GM19324 (cell line): ENCODE results near the gene PDIA4.
"Not testable (repeated sequence)": the region's sequence is repeated elsewhere in the genome, so short reads cannot be mapped to it uniquely, and the experiment has no call there.

Source experiments
- ATAC-seq: cut with Tn5 transposase; IDR thresholded peaks from one replicate; pipeline ENCODE4 v1.9.1; 2021; ENCODE audit warnings: mild to moderate bottlenecking, moderate library complexity; ENCODE audit not compliant: unreplicated experiment, low FRiP score

The PDIA4 gene

DNA sequence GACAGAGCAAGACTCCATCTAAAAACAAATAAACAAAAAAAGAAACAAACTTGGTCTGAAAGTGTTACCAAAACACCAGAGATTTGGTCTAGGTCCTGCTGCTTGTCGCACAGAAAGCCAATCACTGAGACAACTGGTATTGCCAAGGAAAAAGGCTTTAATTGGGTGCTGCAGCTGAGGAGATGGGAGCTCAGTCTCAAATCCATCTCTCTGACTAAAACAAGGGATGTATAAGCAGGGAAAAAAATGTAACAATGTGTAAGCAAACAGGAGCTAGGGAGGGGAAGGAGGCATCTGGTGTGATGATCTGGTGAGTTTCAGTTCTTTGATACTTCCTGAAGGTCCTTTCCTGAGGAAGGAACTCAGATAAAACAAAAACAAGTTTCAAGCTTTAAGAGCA is 8.4 kb upstream of the PDIA4 start:
- no peak for ATAC-seq

- no peak for ATAC-seq
Observed at GRCh38 chr7:149031353-149031910, 3.1 kb upstream of the PDIA4 start.

GRCh38 chr7:149030439-149030838 is 2.1 kb upstream of the PDIA4 start:
- not testable (repeated sequence) for ATAC-seq

DNA sequence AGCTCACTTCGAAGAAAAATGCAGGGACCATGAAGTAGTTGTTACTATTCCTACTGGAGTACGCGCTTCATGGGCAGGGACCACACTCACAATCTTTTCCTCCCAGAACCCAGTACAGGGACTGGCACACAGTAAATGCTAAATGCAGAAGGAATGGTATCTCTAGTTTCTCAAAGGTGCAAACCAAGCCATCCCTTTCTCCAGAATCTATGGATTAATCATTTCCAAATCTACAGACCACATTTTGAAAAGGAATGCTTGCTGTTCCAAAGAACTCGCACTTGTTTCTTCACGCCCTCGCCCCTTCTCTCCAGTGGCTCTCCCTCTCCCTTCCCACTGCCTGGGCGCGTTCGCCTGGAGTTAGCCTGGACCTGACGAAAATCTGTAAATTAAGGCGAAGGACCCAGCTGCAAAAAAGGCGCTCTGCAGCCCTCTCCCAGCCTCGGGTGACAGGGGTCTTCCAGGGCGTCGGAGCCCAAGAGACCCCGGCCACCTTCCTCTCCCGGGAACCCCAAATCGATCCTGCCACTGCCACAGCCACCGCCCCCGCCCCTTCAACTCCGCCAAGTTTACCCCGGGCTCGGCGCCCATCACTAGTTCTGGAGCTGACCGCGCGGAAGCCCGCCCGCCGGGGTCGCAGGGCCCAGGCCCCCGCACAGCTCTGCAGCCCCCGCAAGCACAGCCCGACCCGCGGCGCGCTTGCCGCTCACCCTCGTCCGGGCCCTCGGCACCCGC is 527 bp downstream of the PDIA4 start:
- no peak for ATAC-seq

GRCh38 chr7:149027055-149027454 is 1.2 kb downstream of the PDIA4 start:
- no peak for ATAC-seq

DNA sequence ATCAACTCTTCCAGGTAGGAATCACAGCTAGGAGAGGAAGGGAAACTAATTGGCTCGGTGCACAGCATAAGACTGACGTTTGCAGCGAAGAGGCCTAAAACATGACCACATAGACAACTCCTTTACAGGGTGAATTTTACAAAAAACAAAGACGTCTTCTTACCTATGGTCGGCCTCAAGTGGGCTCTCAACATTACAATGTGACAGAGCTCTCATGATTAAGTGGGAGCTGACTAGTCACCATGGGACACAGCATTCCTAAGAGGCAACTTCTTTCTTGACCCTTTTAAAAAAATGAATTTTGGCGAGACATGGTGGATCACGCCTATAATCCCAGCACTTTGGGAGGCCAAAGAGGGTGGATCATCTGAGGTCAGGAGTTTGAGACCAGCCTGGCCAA is 4.6 kb downstream of the PDIA4 start:
- ATAC-seq: no peak

DNA sequence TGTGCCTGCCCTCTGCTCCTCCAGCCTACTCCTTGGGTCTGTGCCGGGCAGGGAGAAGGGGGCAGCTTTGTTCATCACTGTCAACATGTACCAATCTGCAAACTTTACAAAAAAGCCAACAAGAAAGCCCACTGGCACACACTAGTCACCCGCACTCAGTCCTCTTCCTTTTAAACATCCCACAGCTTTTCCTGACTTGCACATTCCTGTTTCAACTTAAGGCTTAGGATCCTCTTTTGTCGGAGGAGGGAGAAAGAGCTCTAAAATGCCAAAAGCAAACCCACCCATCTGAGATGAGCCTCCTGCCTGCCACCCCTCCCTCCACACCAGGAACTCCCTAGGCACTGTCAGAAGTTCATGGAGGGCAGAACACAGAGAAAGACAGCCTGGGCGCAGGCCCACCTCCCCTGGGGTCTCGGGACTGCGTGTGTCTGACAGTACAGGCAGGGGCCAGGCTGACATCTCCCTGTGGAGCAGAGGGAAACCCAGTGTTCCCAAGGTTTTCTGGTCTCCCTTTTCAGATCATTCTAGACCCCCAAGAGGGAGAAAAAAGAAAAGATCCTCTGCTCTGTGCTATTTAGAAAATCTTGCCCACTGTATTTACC is 5.4 kb downstream of the PDIA4 start:
- ATAC-seq: no peak

- ATAC-seq: no peak
Observed at GRCh38 chr7:149021725-149022062, 6.6 kb downstream of the PDIA4 start.

DNA sequence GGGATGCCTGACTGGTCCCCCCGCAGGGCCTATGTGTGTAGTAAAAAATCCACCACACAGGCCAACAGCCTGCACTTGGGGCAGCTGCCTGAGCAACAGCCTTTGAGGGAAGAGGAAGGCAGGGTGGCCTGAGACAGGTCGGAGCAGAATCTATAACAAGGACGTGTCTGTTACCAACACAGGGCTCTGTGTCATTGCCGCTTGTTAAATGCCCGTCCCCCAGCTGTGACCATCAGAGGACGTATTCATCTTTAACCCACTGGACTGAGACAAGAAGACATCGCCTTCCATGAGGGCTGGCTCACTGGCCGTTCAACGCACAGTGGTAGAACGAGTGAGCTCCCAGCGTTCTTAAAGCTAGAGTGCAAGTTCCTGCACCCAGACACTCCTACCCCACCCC is 7.8 kb downstream of the PDIA4 start:
- ATAC-seq: no peak

- ATAC-seq: no peak
Observed at GRCh38 chr7:149016876-149017275, 11.4 kb downstream of the PDIA4 start.

DNA sequence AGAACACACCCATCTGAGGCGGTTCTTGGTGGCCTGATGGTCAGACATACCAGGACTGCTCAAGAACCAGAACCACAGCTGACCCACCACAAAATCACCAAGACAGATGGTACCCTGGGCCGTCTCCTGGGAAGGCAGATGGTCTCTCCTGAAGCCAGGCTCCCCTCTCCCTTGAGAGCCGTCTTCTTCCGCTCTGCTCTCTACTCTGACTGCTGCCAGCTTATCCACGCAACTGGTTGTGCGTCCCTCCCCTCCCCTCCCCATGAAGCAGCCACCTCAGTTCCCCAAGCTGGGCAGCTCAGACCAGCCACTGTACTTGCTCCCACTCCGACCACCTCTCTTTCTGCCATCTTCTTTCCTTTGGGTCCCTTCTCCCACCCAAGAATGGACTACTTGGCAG is 14.0 kb downstream of the PDIA4 start:
- ATAC-seq: no peak

GRCh38 chr7:149013876-149014275 is 14.4 kb downstream of the PDIA4 start:
- no peak for ATAC-seq

GRCh38 chr7:149012730-149013129 is 15.6 kb downstream of the PDIA4 start:
- not testable (repeated sequence) for ATAC-seq

DNA sequence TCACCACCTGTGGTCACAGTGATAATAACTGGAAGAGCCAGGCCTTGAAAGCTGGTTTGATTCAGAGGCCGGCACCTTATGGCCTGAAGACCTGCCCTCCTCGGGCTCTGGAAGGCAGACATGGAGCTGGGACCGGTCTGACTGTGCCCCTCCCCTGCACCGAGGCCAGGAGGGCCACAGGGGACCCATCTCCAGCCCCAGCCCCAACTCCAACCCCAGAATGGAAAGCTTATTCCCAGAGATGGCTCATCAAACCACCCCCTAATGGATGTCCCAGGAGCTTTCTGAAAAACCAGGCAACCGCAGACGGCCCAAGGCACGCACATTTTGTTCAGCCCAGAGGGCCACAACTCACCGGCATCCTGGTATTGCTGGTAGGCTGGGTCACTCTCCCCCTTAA is 16.8 kb downstream of the PDIA4 start:
- no peak for ATAC-seq

GRCh38 chr7:149010451-149010850 is 17.9 kb downstream of the PDIA4 start:
- ATAC-seq: no peak

GRCh38 chr7:149009527-149009926 is 18.8 kb downstream of the PDIA4 start:
- ATAC-seq: no peak

- ATAC-seq: no peak
Observed at GRCh38 chr7:149007611-149008010, 20.7 kb downstream of the PDIA4 start.

DNA sequence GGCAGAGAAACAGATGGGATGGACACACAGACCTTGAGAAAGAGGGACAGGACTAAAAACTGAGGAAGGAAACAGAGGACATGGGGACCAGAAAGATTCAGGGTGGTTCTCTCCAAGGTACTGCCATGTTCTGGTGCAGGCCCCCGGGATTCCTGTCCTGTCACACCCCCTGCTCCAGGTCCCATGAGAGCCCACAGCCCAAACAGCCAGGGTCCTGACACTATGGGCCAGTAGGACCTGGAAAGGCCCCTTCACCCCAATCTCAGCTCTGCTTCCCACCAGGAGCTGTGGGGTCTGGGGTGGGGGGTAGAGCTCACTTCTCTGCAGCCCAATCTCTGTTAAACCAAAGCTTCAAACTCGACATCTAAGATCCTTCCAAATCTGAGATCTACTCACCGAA is 21.2 kb downstream of the PDIA4 start:
- no peak for ATAC-seq

GRCh38 chr7:149006345-149006725 is 22.0 kb downstream of the PDIA4 start:
- no peak for ATAC-seq

GRCh38 chr7:149005427-149006344 is 22.6 kb downstream of the PDIA4 start:
- ATAC-seq: no peak
